HK-2 (cell line): ENCODE results near the gene C11orf86.

Source experiments
- DNase-seq: peaks from one replicate; pipeline ENCODE4 v3.0.0-alpha.2; 2018; ENCODE audit not compliant: unreplicated experiment

The C11orf86 gene

DNA sequence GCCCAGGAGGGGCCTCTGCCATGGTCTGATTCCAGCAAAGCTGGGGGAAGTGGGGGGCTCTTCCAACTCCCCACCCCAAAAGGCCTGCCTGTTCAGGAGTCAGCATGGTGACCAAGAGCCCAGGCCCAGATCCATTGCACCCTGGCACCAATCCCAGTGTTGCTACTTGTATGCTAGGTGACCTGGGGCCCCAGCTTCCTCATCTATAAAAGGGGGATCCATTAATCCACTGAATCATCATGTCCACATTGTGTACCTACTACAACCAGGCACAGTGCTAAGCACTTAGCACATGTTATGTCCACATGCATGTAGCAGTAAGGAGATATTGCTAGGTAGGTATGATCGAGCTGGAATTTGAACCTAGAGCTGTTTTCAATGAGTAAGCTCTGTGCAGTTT, 49.9 kb downstream of the C11orf86 start:
- DNase-seq, result no peak

DNA sequence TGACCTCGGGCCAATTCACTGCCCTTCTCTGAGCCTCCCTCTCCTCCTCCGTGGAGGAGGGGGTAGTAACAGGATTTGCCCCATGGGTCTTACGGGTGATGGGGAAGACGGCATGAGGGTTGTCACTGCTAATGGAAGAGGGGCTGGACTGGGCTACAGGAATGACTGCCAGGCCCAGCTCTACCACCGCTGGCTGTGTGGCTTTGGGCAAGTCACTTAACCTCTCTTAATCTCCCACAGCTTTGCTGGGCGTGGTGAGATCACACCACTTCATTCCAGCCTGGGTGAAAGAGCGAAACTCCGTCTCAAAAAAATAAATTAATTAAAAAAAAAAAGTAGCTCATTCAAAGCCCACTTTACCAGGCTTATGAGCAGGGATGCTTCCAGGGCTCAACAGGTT, 50.6 kb downstream of the C11orf86 start:
- no peak for DNase-seq
